K562 (cell line): ENCODE results near the gene CCT8L2. TPM values are rescaled to one million over a fixed set of nuclear protein-coding genes. Genes with fewer than 3 reads are reported as not detected.
"Not testable (repeated sequence)": the region's sequence is repeated elsewhere in the genome, so short reads cannot be mapped to it uniquely, and the experiment has no call there.

Experiments
- DPF2 ChIP-seq: fragments of 450-650 bp; IDR thresholded peaks from 2 replicates; pipeline ENCODE4 v1.6.1; 2016
- KDM2B ChIP-seq: fragments of 250-450 bp; sonication (Bioruptor Pico); IDR thresholded peaks from 2 replicates; pipeline ENCODE4 v1.8.0; 2021; ENCODE audit warnings: mild to moderate bottlenecking, moderate library complexity
- L3MBTL2 ChIP-seq: fragments of 450-650 bp; IDR thresholded peaks from 2 replicates; pipeline ENCODE4 v1.6.1; 2016; ENCODE audit warnings: mild to moderate bottlenecking, moderate library complexity
- MYC ChIP-seq, 2 experiments: fragments of 250-450 bp in 1 of 2; sonication (Bioruptor Pico) in 1 of 2; IDR thresholded peaks; 2 replicates each; pipeline versions ENCODE4 v1.5.1 to v1.6.1; 2012 to 2021; ENCODE audit warnings: low read depth in 2 of 2, borderline replicate concordance in 1 of 2, improper control_type of control experiment in 1 of 2, low read length in 1 of 2, mild to moderate bottlenecking in 1 of 2, moderate library complexity in 1 of 2
- POU5F1 ChIP-seq: fragments of 150-350 bp; IDR thresholded peaks from 2 replicates; pipeline ENCODE4 v1.6.1; 2014; ENCODE audit warnings: borderline replicate concordance, low read length, low read depth, mild to moderate bottlenecking; ENCODE audit not compliant: partially characterized antibody
- RBM17 ChIP-seq: fragments of 200-400 bp; formaldehyde crosslinking; IDR thresholded peaks from 2 replicates; pipeline ENCODE4 v1.6.1; 2017; ENCODE audit warnings: low read depth, mild to moderate bottlenecking, low read length, borderline replicate concordance
- TGIF2 ChIP-seq: sonication (generic); formaldehyde crosslinking; IDR thresholded peaks from 2 replicates; pipeline ENCODE4 v1.8.1; 2022; ENCODE audit warnings: mild to moderate bottlenecking, missing genetic modification reagents, moderate library complexity
- polyA plus RNA-seq, 8 experiments: library from polyadenylated mRNA; depleted of rRNA in 4 of 8; stranded (reverse) in 5 of 8; unstranded in 3 of 8; fragments of >200 nt; fragmentation: Nextera tagmentation in 2 of 8; fragmentation: Illumina TruSeq in 1 of 8; extraction: Ambion mirVana in 2 of 8; extraction: Trizol in 1 of 8; gene quantifications; 2 replicates each; pipeline versions ENCODE4 v1.2.1 to v1.2.3, GENCODE V29; 2011 to 2014; ENCODE audit warnings: inconsistent platforms in 1 of 8, missing spikeins in 1 of 8
- total RNA-seq, 7 experiments: library from RNA; depleted of rRNA in 6 of 7; stranded (reverse); fragments of >200 nt in 6 of 7; fragmentation: Illumina TruSeq in 2 of 7; extraction: Trizol in 2 of 7; gene quantifications; 2 replicates each; pipeline versions ENCODE4 v1.2.1 to v1.2.3, GENCODE V29; 2011 to 2021; ENCODE audit warnings: low replicate concordance in 1 of 7
- TF ChIP-seq, protein P1 (sequence below), 2 experiments: IDR thresholded peaks; 2 replicates each; pipeline ENCODE4 v1.6.1; 2012; ENCODE audit warnings: improper control_type of control experiment in 2 of 2, low read depth in 2 of 2, low read length in 2 of 2, borderline replicate concordance in 1 of 2
- TF ChIP-seq, protein P2 (sequence below): fragments of 250-450 bp; sonication (Bioruptor Pico); IDR thresholded peaks from 2 replicates; pipeline ENCODE4 v1.8.0; 2021; ENCODE audit warnings: mild to moderate bottlenecking, moderate library complexity
- TF ChIP-seq, protein P3 (sequence below): sonication (generic); formaldehyde crosslinking; IDR thresholded peaks from 2 replicates; pipeline ENCODE4 v1.8.0; 2022; ENCODE audit warnings: mild to moderate bottlenecking, low read depth, missing genetic modification reagents

Gene CCT8L2
- total and polyA plus RNA-seq, 9 of the 15 experiments (the other 6 are each of a cell fraction or from before 2014, with no cell fraction given): 0.13 TPM; not detected in 8

GRCh38 chr22:16600644-16601436, 8.2 kb upstream of the CCT8L2 start (continued):
- TF ChIP-seq, protein P1, sequence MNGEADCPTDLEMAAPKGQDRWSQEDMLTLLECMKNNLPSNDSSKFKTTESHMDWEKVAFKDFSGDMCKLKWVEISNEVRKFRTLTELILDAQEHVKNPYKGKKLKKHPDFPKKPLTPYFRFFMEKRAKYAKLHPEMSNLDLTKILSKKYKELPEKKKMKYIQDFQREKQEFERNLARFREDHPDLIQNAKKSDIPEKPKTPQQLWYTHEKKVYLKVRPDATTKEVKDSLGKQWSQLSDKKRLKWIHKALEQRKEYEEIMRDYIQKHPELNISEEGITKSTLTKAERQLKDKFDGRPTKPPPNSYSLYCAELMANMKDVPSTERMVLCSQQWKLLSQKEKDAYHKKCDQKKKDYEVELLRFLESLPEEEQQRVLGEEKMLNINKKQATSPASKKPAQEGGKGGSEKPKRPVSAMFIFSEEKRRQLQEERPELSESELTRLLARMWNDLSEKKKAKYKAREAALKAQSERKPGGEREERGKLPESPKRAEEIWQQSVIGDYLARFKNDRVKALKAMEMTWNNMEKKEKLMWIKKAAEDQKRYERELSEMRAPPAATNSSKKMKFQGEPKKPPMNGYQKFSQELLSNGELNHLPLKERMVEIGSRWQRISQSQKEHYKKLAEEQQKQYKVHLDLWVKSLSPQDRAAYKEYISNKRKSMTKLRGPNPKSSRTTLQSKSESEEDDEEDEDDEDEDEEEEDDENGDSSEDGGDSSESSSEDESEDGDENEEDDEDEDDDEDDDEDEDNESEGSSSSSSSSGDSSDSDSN (IDR thresholded peaks at IDR 0.05; ENCODE audit: borderline replicate concordance in 1 of 2, low read depth in 2 of 2, low read length in 2 of 2): peak; percentile 99
- TF ChIP-seq, protein P2, sequence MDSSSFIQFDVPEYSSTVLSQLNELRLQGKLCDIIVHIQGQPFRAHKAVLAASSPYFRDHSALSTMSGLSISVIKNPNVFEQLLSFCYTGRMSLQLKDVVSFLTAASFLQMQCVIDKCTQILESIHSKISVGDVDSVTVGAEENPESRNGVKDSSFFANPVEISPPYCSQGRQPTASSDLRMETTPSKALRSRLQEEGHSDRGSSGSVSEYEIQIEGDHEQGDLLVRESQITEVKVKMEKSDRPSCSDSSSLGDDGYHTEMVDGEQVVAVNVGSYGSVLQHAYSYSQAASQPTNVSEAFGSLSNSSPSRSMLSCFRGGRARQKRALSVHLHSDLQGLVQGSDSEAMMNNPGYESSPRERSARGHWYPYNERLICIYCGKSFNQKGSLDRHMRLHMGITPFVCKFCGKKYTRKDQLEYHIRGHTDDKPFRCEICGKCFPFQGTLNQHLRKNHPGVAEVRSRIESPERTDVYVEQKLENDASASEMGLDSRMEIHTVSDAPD (CRISPR knock-in tag): peak; percentile 79
- TF ChIP-seq POU5F1 (peak; percentile 39), MYC (IDR thresholded peaks at IDR 0.05; ENCODE audit: low read depth, low read length) (peak; percentile 93), KDM2B (peak; percentile 97; the same call in 1 of the 2 replicates), TGIF2 (CRISPR knock-in tag) (peak; percentile 92), L3MBTL2 (peak; percentile 99), RBM17 (peak; percentile 88; the same call in 1 of the 2 replicates), DPF2 (0 out of 2 replicates have a peak, but pooled peaks have one; percentile 48)
- TF ChIP-seq MYC (CRISPR knock-in tag; IDR thresholded peaks at IDR 0.05; ENCODE audit: borderline replicate concordance, low read depth): not testable (repeated sequence)
- TF ChIP-seq, protein P3, sequence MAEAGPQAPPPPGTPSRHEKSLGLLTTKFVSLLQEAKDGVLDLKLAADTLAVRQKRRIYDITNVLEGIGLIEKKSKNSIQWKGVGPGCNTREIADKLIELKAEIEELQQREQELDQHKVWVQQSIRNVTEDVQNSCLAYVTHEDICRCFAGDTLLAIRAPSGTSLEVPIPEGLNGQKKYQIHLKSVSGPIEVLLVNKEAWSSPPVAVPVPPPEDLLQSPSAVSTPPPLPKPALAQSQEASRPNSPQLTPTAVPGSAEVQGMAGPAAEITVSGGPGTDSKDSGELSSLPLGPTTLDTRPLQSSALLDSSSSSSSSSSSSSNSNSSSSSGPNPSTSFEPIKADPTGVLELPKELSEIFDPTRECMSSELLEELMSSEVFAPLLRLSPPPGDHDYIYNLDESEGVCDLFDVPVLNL (CRISPR knock-in tag): peak; percentile 62; the same call in 1 of the 2 replicates
- TF ChIP-seq, all 486 proteins: peak for 270; not testable (repeated sequence) for 216
